GM21367 (cell line): ENCODE measurements around the gene CDK10.
"Not testable (repeated sequence)": the region's sequence is repeated elsewhere in the genome, so short reads cannot be mapped to it uniquely, and the experiment has no call there.

Source experiments
- ATAC-seq: cut with Tn5 transposase; IDR thresholded peaks from one replicate; pipeline ENCODE4 v1.9.1; 2021; ENCODE audit not compliant: unreplicated experiment

Gene CDK10

GRCh38 chr16:89695086-89695874 lies 8.8 kb downstream of the CDK10 start:
- no peak for ATAC-seq

GRCh38 chr16:89695875-89696669 lies 9.6 kb downstream of the CDK10 start:
- no peak for ATAC-seq

GRCh38 chr16:89696670-89697128 lies 10.2 kb downstream of the CDK10 start:
- ATAC-seq: no peak

- no peak for ATAC-seq
Observed at GRCh38 chr16:89697161-89697615, 10.7 kb downstream of the CDK10 start.

- ATAC-seq: no peak
Observed at GRCh38 chr16:89697616-89698331, 11.3 kb downstream of the CDK10 start.

GRCh38 chr16:89698717-89699116 lies 12.2 kb downstream of the CDK10 start:
- not testable (repeated sequence) for ATAC-seq

- ATAC-seq: not testable (repeated sequence)
Observed at GRCh38 chr16:89699629-89700099, 13.2 kb downstream of the CDK10 start.

- ATAC-seq: peak; percentile 43
Observed at GRCh38 chr16:89700100-89700648, 13.7 kb downstream of the CDK10 start.

GRCh38 chr16:89700649-89701424 lies 14.3 kb downstream of the CDK10 start:
- ATAC-seq: no peak

- peak; percentile 50 for ATAC-seq
Observed at GRCh38 chr16:89701425-89702406, 15.2 kb downstream of the CDK10 start, which contains the start of gene SPATA2L. Gene SPATA2L, minus strand, starts transcription at chr16:89701705. Its CDS starts 473 bp downstream, at chr16:89701232.

- no peak for ATAC-seq
Observed at GRCh38 chr16:89704281-89704680, 17.8 kb downstream of the CDK10 start.

GRCh38 chr16:89705006-89705405 lies 18.5 kb downstream of the CDK10 start:
- ATAC-seq: no peak

GRCh38 chr16:89706518-89707260 lies 20.2 kb downstream of the CDK10 start:
- no peak for ATAC-seq

GRCh38 chr16:89707695-89708094 lies 21.2 kb downstream of the CDK10 start:
- no peak for ATAC-seq

GRCh38 chr16:89708481-89708931 lies 22.0 kb downstream of the CDK10 start:
- ATAC-seq: no peak

GRCh38 chr16:89709166-89709565 lies 22.7 kb downstream of the CDK10 start:
- no peak for ATAC-seq

- no peak for ATAC-seq
Observed at GRCh38 chr16:89709716-89710432, 23.4 kb downstream of the CDK10 start.
